ENCODE data around the gene PNPLA7. TPM values are rescaled to one million over a fixed set of nuclear protein-coding genes. Genes with fewer than 3 reads are reported as not detected.

The PNPLA7 gene
- total RNA-seq, 1 experiment from 2014 or later: 1.3 TPM

- no peak overlapping the region for H3K4me3 Mint-ChIP-seq
- DNase-seq (ENCODE audit: low spot score): no peak
- H3K27me3 Mint-ChIP-seq (ENCODE audit: low read depth): no peaks in the 10 kb centered on the region; the same call in 1 of the 2 replicates
- peaks cover 5% of the 10 kb centered on the region for H3K4me1 Mint-ChIP-seq
- no peaks in the 10 kb centered on the region for H3K9me3 Mint-ChIP-seq
- ATAC-seq: no peak
- ChIA-PET CTCF (no interaction called here), POLR2A (no interaction called here)
- H3K36me3 Mint-ChIP-seq: peaks cover 48% of the 10 kb centered on the region
- no peak overlapping the region for H3K27ac Mint-ChIP-seq
- TF ChIP-seq E2F1 (CRISPR knock-in tag; IDR thresholded peaks at IDR 0.05) (no peak), CREB1 (CRISPR knock-in tag; IDR thresholded peaks at IDR 0.05) (no peak), ZNF532 (CRISPR knock-in tag; IDR thresholded peaks at IDR 0.05; ENCODE audit: borderline replicate concordance) (no peak), ARID4B (CRISPR knock-in tag; IDR thresholded peaks at IDR 0.05; ENCODE audit: borderline replicate concordance) (no peak), PRRX2 (CRISPR knock-in tag; IDR thresholded peaks at IDR 0.05) (no peak), TCF7 (CRISPR knock-in tag; IDR thresholded peaks at IDR 0.05; ENCODE audit: low read depth) (no peak), CDX4 (CRISPR knock-in tag; IDR thresholded peaks at IDR 0.05; ENCODE audit: borderline replicate concordance) (no peak), ZNF317 (CRISPR knock-in tag; IDR thresholded peaks at IDR 0.05; ENCODE audit: borderline replicate concordance, low read depth) (no peak), MAX (CRISPR knock-in tag; IDR thresholded peaks at IDR 0.05) (no peak), E2F4 (CRISPR knock-in tag; IDR thresholded peaks at IDR 0.05; ENCODE audit: borderline replicate concordance, low read depth) (no peak), SOX15 (CRISPR knock-in tag; IDR thresholded peaks at IDR 0.05) (no peak), CREM (CRISPR knock-in tag; IDR thresholded peaks at IDR 0.05) (no peak), CTCF (IDR thresholded peaks at IDR 0.05) (no peak), MYBL2 (CRISPR knock-in tag; IDR thresholded peaks at IDR 0.05) (no peak), IRF1 (CRISPR knock-in tag; IDR thresholded peaks at IDR 0.05) (no peak), AFF4 (CRISPR knock-in tag; IDR thresholded peaks at IDR 0.05; ENCODE audit: borderline replicate concordance) (no peak), EMX1 (CRISPR knock-in tag; IDR thresholded peaks at IDR 0.05) (no peak)
Observed at GRCh38 chr9:137555179-137555578, 5.0 kb upstream of the PNPLA7 start.
